HFF-Myc (cell line): Measurements from ENCODE around the gene HMGN4.
A peak's percentile ranks its signal among the peaks of the same experiment; 100 is the strongest.

ENCODE experiments used
- DNase-seq: peaks from one replicate; pipeline ENCODE4 v3.0.0-alpha.2; 2011; ENCODE audit warnings: low read depth; ENCODE audit errors: extremely low read depth
- H3K4me3 ChIP-seq: replicated peaks from 2 replicates; pipeline ENCODE4 v1.5.1; 2011; ENCODE audit warnings: low read depth, mild to moderate bottlenecking, control low read depth, low read length
- CTCF ChIP-seq: IDR thresholded peaks from 2 replicates; pipeline ENCODE4 v1.5.1; 2012; ENCODE audit warnings: mild to moderate bottlenecking, low read depth, low read length, control low read depth; ENCODE audit errors: missing control alignments

HMGN4 gene

DNA sequence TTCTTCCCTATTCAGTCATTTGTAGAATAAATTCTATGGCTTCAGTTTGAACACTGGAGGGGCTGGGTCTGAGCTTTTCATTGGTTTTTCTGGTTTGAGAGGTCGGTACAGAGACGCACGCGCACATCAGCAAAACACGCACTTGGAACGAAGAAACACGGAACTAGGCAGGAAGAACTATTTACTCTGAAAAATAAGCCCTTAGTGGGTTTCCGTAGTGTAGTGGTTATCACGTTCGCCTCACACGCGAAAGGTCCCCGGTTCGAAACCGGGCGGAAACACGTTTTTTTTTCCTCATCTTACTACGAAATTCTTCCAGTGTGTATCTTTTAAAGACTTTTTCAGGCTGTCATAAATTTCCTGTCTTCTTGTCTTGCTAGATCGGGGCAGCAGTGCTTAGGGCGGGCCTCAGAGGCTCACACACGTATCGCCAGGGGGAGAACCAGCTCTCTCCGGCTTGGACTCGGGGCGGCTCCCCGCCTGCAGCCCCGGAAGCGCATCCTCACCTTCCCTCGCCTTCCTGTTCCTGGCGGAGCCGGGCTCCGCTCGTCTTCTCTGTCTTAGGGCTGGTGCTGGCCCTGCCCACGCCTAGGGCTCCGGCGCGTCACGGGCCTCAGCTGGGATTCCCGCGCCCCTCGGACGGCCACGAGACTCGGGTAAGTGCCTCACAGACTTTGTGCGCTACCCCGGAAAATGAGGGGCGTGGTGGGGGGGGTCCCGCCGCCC is at the start of gene HMGN4:
Gene HMGN4 (plus strand): TSS at position 521 of the 726 bp plus-strand sequence. CDS start 6,841 bp downstream, outside the sequence.
- TF ChIP-seq CTCF, result no peak
- H3K4me3 ChIP-seq, result peak within 1 kb of the TSS; percentile 87
- no peak for DNase-seq

DNA sequence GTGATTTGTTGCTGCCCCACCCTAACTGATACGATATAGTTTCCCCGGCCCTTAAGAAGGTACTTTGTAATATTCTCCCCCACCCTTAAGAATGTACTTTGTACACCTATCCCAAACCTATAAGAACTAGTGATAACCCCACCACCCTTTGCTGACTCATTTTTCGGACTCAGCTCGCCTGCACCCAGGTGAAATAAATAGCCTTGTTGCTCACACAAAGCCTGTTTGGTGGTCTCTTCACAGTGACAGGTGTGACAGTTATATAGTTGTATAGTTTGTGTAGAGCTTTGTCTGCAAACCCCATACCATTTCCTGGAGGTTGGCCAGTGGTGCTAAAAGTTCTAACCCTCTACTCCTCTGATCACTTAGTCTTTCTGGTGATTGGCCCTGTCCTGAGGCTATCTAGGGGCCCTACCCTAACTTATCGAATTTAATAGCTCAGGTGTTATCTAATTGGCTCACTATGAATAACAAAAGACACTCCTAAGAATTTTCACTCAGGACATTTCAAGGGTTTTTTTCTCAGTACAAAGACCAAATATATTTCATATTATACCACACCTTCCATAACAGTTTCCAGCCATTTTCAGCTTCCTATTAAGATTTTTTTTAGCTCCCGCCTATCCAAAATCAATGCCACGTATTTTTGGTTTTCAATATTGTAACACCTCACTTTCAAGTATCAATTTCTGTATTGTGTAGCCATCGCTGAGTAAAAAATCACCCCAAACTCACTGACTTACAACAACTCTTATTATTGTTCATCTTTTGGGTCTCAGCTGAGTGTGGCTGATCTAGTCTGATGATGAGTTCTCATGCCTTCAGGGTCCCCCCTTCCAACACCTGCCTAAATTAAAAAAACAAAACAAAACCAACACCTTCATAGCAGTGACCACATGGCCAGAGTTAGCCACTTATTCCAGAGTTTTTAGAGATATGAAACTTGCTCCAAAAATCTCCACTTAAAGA is 47.9 kb upstream of the HMGN4 start:
- H3K4me3 ChIP-seq, result no peak overlapping the region
- TF ChIP-seq CTCF, result no peak
- no peak for DNase-seq

GRCh38 chr6:26491604-26492003 is 46.6 kb upstream of the HMGN4 start:
- no peak overlapping the region for H3K4me3 ChIP-seq
- DNase-seq, result no peak
- no peak for TF ChIP-seq CTCF

GRCh38 chr6:26493258-26493657 is 44.9 kb upstream of the HMGN4 start:
- DNase-seq, result no peak
- TF ChIP-seq CTCF, result no peak
- H3K4me3 ChIP-seq, result no peak overlapping the region

- TF ChIP-seq CTCF, result no peak
- DNase-seq, result no peak
- no peak overlapping the region for H3K4me3 ChIP-seq
Measured at GRCh38 chr6:26494117-26494516, 44.0 kb upstream of the HMGN4 start.

DNA sequence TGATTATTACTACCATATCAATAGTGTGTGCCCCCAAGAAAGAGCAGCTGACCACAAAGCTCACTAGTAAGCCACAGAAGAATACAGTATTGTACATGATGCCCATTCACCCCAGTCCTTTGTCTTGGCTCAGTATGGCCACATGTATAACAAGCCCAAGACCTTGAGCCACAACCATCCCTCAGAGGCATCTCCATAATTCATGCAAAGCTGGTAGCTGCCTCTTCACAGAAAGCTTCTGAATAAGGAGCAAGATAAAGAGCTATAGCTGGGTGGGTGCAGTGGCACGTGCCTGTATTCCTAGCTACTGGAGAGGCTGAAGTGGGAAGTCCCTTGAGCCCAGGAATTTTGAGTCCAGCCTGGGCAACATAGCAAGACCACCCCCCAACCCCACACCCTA is 42.9 kb upstream of the HMGN4 start:
- no peak overlapping the region for H3K4me3 ChIP-seq
- TF ChIP-seq CTCF, result no peak
- DNase-seq, result no peak
